Prostate gland (tissue), 2 donors: ENCODE results near the gene NPHS1. TPM values are rescaled to one million over a fixed set of nuclear protein-coding genes. Genes with fewer than 3 reads are reported as not detected.

ENCODE experiments used
- DNase-seq: peaks from one replicate; pipeline ENCODE4 v3.0.0-alpha.2; 2019; ENCODE audit warnings: low spot score
- H3K27ac ChIP-seq, 2 donors: fragments of 200-600 bp; sonication (generic); 2 replicates each; pipeline ENCODE4 v1.5.1; 2017 to 2019
- H3K27me3 ChIP-seq: fragments of 200-600 bp; sonication (generic); replicated peaks from 2 replicates; pipeline ENCODE4 v1.5.1; 2019; ENCODE audit not compliant: insufficient read depth
- H3K36me3 ChIP-seq, 2 donors: fragments of 200-600 bp; sonication (generic); 1 replicate in 1 of 2; 2 replicates in 1 of 2; pipeline versions ENCODE4 v1.5.1 to v1.8.1; 2017 to 2019
- H3K4me1 ChIP-seq: fragments of 200-600 bp; sonication (generic); replicated peaks from 2 replicates; pipeline ENCODE4 v1.5.1; 2019
- H3K4me3 ChIP-seq, 2 donors: fragments of 200-600 bp; sonication (generic); 2 replicates each; pipeline ENCODE4 v1.5.1; 2017 to 2019
- H3K9me3 ChIP-seq: fragments of 200-600 bp; sonication (generic); 2 replicates; pipeline ENCODE4 v1.5.1; 2017
- CTCF ChIP-seq, 4 experiments: fragments of 200-600 bp in 2 of 4; fragments of 450-650 bp in 2 of 4; sonication (generic) in 2 of 4; IDR thresholded peaks; 1 replicate in 3 of 4; 2 replicates in 1 of 4; pipeline ENCODE4 v1.5.1; 2016 to 2019; ENCODE audit warnings: antibody characterized with exemption in 4 of 4, mild to moderate bottlenecking in 2 of 4, moderate library complexity in 2 of 4
- POLR2A ChIP-seq: fragments of 450-650 bp; IDR thresholded peaks from one replicate; pipeline ENCODE4 v1.6.1; 2016; ENCODE audit warnings: antibody characterized with exemption, mild to moderate bottlenecking
- POLR2AphosphoS5 ChIP-seq: sonication (generic); formaldehyde crosslinking; IDR thresholded peaks from one replicate; pipeline ENCODE4 v1.6.1; 2017; ENCODE audit warnings: antibody characterized with exemption
- WGBS: methylation state at CpG from one replicate; pipeline ENCODE4 v1.1.5; 2018; 5-methylcytosine and 5-hydroxymethylcytosine counted together
- intact Hi-C: fragments of 100-400 bp; cut with DNase I; formaldehyde crosslinking; loops from one replicate; pipeline ENCODE4 v1.14.2; 2022
- total RNA-seq, 2 donors: library from RNA; depleted of rRNA; stranded (reverse); fragments of >200 nt; gene quantifications; one replicate each; pipeline ENCODE4 v1.1.0, GENCODE V29; 2016

The NPHS1 gene
- total RNA-seq, 2 donors from 2014 or later: 0.23 TPM; not detected in 1

GRCh38 chr19:35890113-35890650 lies 37.9 kb upstream of the NPHS1 start:
- Histone ChIP-seq H3K9me3 (no peaks in the 10 kb centered on the region), H3K27me3 (no peaks in the 10 kb centered on the region), H3K4me3 (no peak overlapping the region), H3K36me3 (peaks cover 8 to 19% of the 10 kb centered on the region in 2 donors), H3K4me1 (no peaks in the 10 kb centered on the region), H3K27ac (no peak overlapping the region)
- TF ChIP-seq POLR2A: no peak
- TF ChIP-seq CTCF (IDR thresholded peaks at IDR 0.05): no peak
- TF ChIP-seq POLR2AphosphoS5: no peak
- WGBS: 91% methylated on average over 13 of the region's 13 CpGs
- intact Hi-C loops: no loop called here
- DNase-seq: no peak

- WGBS: 87% methylated on average over 18 of the region's 18 CpGs
- H3K27me3 ChIP-seq: no peaks in the 10 kb centered on the region
- H3K4me1 ChIP-seq: no peaks in the 10 kb centered on the region
- no peak overlapping the region for H3K27ac ChIP-seq
- H3K4me3 ChIP-seq: no peak overlapping the region
- DNase-seq: no peak
- intact Hi-C loops: no loop called here
- peaks cover 8 to 19% of the 10 kb centered on the region in 2 donors for H3K36me3 ChIP-seq
- TF ChIP-seq CTCF (IDR thresholded peaks at IDR 0.05) (no peak), POLR2AphosphoS5 (no peak), POLR2A (no peak)
- H3K9me3 ChIP-seq: no peaks in the 10 kb centered on the region
Measured at GRCh38 chr19:35889370-35890112, 37.2 kb upstream of the NPHS1 start.

GRCh38 chr19:35888398-35888797 lies 36.1 kb upstream of the NPHS1 start:
- no peak for DNase-seq
- no peaks in the 10 kb centered on the region for H3K9me3 ChIP-seq
- H3K27ac ChIP-seq: no peak overlapping the region
- WGBS: 92% methylated on average over 9 of the region's 9 CpGs
- H3K4me1 ChIP-seq: no peaks in the 10 kb centered on the region
- intact Hi-C loops: no loop called here
- TF ChIP-seq POLR2A (no peak), CTCF (IDR thresholded peaks at IDR 0.05) (no peak), POLR2AphosphoS5 (no peak)
- H3K4me3 ChIP-seq: no peak overlapping the region
- H3K36me3 ChIP-seq: peaks cover 8 to 19% of the 10 kb centered on the region in 2 donors
- H3K27me3 ChIP-seq: no peaks in the 10 kb centered on the region

GRCh38 chr19:35887197-35887596 lies 34.9 kb upstream of the NPHS1 start:
- H3K9me3 ChIP-seq: no peaks in the 10 kb centered on the region
- H3K27me3 ChIP-seq: no peaks in the 10 kb centered on the region
- TF ChIP-seq POLR2AphosphoS5: no peak
- no peak for TF ChIP-seq CTCF (IDR thresholded peaks at IDR 0.05)
- no peak for TF ChIP-seq POLR2A
- no peaks in the 10 kb centered on the region for H3K4me1 ChIP-seq
- DNase-seq: no peak
- no peak overlapping the region for H3K27ac ChIP-seq
- 97% methylated on average over 5 of the region's 5 CpGs for WGBS
- H3K36me3 ChIP-seq: peaks cover 8 to 19% of the 10 kb centered on the region in 2 donors
- intact Hi-C loops: no loop called here
- no peak overlapping the region for H3K4me3 ChIP-seq

- Histone ChIP-seq H3K27ac (no peak overlapping the region), H3K9me3 (no peaks in the 10 kb centered on the region), H3K4me1 (no peaks in the 10 kb centered on the region), H3K4me3 (no peak overlapping the region), H3K27me3 (no peaks in the 10 kb centered on the region), H3K36me3 (peaks cover 8 to 19% of the 10 kb centered on the region in 2 donors)
- intact Hi-C loops: no loop called here
- no peak for TF ChIP-seq POLR2A
- no peak for TF ChIP-seq CTCF (IDR thresholded peaks at IDR 0.05)
- no peak for TF ChIP-seq POLR2AphosphoS5
- no peak for DNase-seq
- WGBS: 93% methylated on average over 8 of the region's 8 CpGs
Measured at GRCh38 chr19:35885904-35886303, 33.6 kb upstream of the NPHS1 start.
